Cardiac muscle cell (in vitro differentiated cells and primary cell): ENCODE measurements around the gene ASS1. TPM values are rescaled to one million over a fixed set of nuclear protein-coding genes. Genes with fewer than 3 reads are reported as not detected.

Experiments
- DNase-seq, 2 donors: peaks; one replicate each; pipeline versions ENCODE4 v3.0.0 to v3.0.0-alpha.2; 2010 to 2017; ENCODE audit warnings: low read depth in 1 of 2, low spot score in 1 of 2
- H3K27ac ChIP-seq: fragments of 200-600 bp; sonication (generic); 2 replicates; pipeline ENCODE4 v1.5.1; 2016
- H3K27me3 ChIP-seq: fragments of 200-600 bp; sonication (generic); 2 replicates; pipeline ENCODE4 v1.6.0; 2016; ENCODE audit warnings: control low read depth
- H3K36me3 ChIP-seq: fragments of 200-600 bp; sonication (generic); 2 replicates; pipeline ENCODE4 v1.5.1; 2016; ENCODE audit warnings: control low read depth
- H3K4me1 ChIP-seq: fragments of 200-600 bp; sonication (generic); 2 replicates; pipeline ENCODE4 v1.8.1; 2017; ENCODE audit warnings: low read depth, mild to moderate bottlenecking, mixed run types
- H3K4me3 ChIP-seq: fragments of 200-600 bp; sonication (generic); 2 replicates; pipeline ENCODE4 v1.5.1; 2016; ENCODE audit warnings: mild to moderate bottlenecking
- H3K9me3 ChIP-seq: fragments of 200-600 bp; sonication (generic); 2 replicates; pipeline ENCODE4 v1.5.1; 2017; ENCODE audit warnings: low read depth, mild to moderate bottlenecking, control low read depth
- polyA plus RNA-seq: library from polyadenylated mRNA; unstranded; fragments of >200 nt; fragmentation: Nextera tagmentation; extraction: Ambion mirVana; gene quantifications from 2 replicates; pipeline ENCODE4 v1.2.1, GENCODE V29; 2016
- total RNA-seq: library from RNA; depleted of rRNA; stranded (reverse); fragments of >200 nt; gene quantifications from 2 replicates; pipeline ENCODE4 v1.2.3, GENCODE V29; 2016
- TF ChIP-seq, protein P1 (sequence below): IDR thresholded peaks from 2 replicates; pipeline ENCODE4 v1.5.1; 2012; ENCODE audit warnings: low read depth, mild to moderate bottlenecking, low read length

Gene ASS1
- total and polyA plus RNA-seq, 2 experiments from 2014 or later, result 59.3 to 83.8 TPM

DNA sequence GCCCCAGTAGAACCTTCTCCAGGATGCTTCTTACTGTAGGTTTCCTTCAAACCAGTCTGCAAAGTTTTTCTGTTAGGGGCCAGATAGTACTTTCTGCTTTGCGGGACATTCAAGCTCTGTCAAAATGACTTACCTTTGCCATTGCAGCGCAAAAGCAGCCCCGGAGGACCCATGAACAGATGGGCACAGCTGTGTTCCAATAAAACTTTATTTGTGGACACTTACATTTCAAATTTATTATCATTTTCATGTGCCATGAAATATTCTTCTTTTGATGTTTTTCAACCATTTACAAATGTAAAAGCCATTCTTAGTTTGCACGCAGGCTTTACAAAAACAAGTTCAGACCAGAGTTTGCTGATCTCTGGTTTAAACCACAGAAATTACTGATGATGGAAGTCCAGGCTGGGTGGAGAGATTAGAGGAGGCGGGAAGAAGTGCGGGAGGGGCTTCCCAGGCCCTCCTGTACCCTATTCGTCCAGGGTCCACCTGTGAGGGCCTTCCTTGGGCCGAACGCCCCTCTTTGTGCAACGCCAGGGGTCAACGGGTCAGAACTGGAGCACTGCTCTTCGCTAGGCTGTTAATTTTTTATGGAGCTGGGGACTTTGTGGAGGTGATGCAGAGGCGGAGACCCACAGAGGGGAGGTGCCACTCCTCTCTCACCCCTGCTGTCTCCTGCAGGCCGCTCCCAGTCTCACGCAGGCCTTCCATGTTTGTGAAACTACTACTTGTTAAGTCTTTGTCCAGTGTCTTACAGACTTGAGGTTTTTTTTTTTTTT lies 7.6 kb upstream of the ASS1 start:
- TF ChIP-seq, protein P1, sequence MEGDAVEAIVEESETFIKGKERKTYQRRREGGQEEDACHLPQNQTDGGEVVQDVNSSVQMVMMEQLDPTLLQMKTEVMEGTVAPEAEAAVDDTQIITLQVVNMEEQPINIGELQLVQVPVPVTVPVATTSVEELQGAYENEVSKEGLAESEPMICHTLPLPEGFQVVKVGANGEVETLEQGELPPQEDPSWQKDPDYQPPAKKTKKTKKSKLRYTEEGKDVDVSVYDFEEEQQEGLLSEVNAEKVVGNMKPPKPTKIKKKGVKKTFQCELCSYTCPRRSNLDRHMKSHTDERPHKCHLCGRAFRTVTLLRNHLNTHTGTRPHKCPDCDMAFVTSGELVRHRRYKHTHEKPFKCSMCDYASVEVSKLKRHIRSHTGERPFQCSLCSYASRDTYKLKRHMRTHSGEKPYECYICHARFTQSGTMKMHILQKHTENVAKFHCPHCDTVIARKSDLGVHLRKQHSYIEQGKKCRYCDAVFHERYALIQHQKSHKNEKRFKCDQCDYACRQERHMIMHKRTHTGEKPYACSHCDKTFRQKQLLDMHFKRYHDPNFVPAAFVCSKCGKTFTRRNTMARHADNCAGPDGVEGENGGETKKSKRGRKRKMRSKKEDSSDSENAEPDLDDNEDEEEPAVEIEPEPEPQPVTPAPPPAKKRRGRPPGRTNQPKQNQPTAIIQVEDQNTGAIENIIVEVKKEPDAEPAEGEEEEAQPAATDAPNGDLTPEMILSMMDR, result no peak
- peaks cover 14% of the 10 kb centered on the region for H3K4me1 ChIP-seq
- no peaks in the 10 kb centered on the region for H3K36me3 ChIP-seq
- no peaks in the 10 kb centered on the region for H3K9me3 ChIP-seq
- DNase-seq, result no peak
- no peak overlapping the region for H3K4me3 ChIP-seq
- peaks cover 24% of the 10 kb centered on the region for H3K27me3 ChIP-seq
- H3K27ac ChIP-seq, result no peak overlapping the region

DNA sequence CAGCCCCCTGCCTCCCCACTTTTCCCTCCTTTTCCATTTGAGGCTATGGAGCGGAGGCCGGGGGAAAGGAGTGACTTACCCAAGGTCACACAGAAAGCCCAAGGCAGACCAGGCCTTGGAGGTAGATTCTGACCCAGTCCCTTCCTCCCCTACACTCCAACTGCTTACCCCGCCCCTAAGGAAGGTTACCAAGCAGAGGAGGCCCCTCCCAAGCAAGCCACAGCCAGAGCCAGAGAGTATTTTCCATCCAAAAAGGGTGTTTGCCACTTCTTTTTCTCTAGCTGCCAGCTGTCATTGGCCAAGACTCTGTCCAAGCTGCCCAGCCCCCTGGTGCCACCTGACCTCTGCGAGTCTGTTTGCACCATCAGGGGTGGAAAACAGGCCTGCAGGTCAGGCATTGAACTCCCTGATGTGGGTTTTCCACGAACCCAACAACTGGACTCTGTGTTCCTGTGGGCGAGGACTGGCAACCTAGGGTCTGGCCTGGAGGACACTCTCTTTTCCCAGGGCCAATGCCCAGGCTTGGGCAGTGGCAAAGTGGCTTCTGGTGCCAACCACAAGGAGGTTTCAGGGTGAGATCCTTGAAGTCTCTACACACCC lies 6.3 kb upstream of the ASS1 start:
- TF ChIP-seq, protein P1, result no peak
- no peak for DNase-seq
- H3K27me3 ChIP-seq, result peaks cover 11% of the 10 kb centered on the region
- no peaks in the 10 kb centered on the region for H3K36me3 ChIP-seq
- no peaks in the 10 kb centered on the region for H3K9me3 ChIP-seq
- H3K4me1 ChIP-seq, result peaks cover 12% of the 10 kb centered on the region
- H3K27ac ChIP-seq, result no peak overlapping the region
- no peak overlapping the region for H3K4me3 ChIP-seq

DNA sequence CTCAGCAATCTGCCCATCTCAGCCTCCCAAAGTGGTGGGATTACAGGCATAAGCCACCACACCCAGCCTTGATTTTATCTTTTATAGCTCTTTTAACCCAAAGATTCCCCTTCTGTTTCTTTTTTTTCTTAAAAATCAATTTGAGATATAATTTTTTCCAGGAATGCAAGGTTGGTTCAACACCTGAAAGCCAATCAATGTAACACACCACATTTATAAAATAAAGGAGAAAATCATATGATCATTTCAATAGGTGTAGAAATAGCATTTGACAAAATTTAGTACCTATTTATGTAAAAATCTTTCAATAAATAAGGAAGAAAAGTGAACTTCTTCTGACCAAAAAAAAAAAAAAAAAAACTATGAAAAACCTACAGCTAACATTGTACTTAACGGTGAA lies 3.7 kb upstream of the ASS1 start:
- no peak overlapping the region for H3K4me3 ChIP-seq
- no peak for DNase-seq
- no peaks in the 10 kb centered on the region for H3K27me3 ChIP-seq
- H3K9me3 ChIP-seq, result no peaks in the 10 kb centered on the region
- H3K36me3 ChIP-seq, result no peaks in the 10 kb centered on the region
- TF ChIP-seq, protein P1, result no peak
- no peak overlapping the region for H3K27ac ChIP-seq
- H3K4me1 ChIP-seq, result peaks cover 14% of the 10 kb centered on the region

DNA sequence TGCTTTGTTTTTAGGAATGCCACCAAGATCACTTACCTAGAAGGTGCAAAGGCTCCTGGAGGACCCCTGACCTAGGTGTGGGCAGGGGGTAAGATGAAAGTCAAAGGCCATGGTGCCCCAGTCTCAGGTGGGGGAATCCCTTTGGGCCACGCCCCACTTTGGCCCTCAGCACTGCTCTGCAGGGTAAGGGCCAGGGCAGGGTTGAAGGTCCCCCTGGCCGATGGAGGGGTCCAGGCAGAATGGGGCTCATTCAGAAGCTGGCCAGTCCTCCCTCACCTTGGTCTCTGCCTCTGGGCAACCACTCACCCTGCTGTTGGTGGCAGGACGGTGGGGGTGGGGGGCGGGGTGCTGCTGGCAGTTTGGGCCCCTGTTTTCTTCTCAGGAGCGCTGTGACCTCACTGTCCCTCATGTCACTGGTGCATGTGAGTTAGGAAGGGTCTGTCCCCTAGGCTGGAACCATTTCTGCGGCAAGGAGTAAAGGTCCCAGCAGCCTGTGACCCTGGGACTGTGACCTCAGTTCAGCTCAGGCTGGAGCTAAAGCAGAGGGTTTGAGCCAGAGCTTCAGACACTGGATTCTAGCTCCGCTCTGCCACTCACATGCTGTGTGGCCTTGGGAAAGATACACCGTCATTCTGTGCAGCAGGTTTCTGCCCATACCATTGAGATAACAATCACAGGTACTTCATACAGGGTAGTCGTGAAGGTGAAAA lies 1.9 kb upstream of the ASS1 start:
- no peak for DNase-seq
- Histone ChIP-seq H3K27me3 (no peaks in the 10 kb centered on the region), H3K27ac (no peak overlapping the region), H3K4me1 (peaks cover 26% of the 10 kb centered on the region), H3K4me3 (no peak overlapping the region), H3K9me3 (no peaks in the 10 kb centered on the region), H3K36me3 (no peaks in the 10 kb centered on the region)
- TF ChIP-seq, protein P1, result no peak

DNA sequence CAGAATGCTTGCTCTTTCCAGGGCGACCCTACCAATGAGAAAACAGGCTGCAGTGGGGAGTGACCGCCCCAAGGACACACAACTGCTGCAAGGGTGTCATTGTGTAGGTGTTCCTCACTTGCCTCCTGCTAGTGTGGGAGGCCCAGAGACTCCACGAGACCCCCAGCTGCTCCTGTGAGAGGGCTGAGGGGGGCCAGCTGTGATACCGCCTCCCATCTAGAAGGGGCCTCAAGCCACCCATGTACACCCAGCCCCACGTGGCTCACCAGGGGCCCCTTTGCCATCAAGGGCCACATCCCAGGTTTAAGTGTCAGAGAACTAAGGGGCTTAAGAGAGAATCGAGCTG lies 1.3 kb upstream of the ASS1 start:
- no peak for DNase-seq
- TF ChIP-seq, protein P1, result no peak
- H3K36me3 ChIP-seq, result no peaks in the 10 kb centered on the region
- H3K27me3 ChIP-seq, result no peaks in the 10 kb centered on the region
- H3K4me3 ChIP-seq, result no peak overlapping the region
- H3K27ac ChIP-seq, result no peak overlapping the region
- peaks cover 26% of the 10 kb centered on the region for H3K4me1 ChIP-seq
- H3K9me3 ChIP-seq, result no peaks in the 10 kb centered on the region
